ENCODE data around the gene ZNF140. TPM values are rescaled to one million over a fixed set of nuclear protein-coding genes. Genes with fewer than 3 reads are reported as not detected.

ZNF140 gene
- polyA plus RNA-seq, 1 donor from 2014 or later: 20.5 TPM

GRCh38 chr12:133106253-133106652, 25.5 kb downstream of the ZNF140 start:
- Mint-ChIP-seq H3K4me3 (no peak overlapping the region), H3K36me3 (peaks cover 26% of the 10 kb centered on the region), H3K27ac (no peak overlapping the region), H3K4me1 (peaks cover 0 to 3% (median 0%) of the 10 kb centered on the region in 3 donors), H3K9me3 (peaks cover 8 to 55% (median 41%) of the 10 kb centered on the region in 3 donors), H3K27me3 (no peaks in the 10 kb centered on the region)

- H3K27ac Mint-ChIP-seq: no peak overlapping the region
- H3K4me3 Mint-ChIP-seq: no peak overlapping the region
- peaks cover 24% of the 10 kb centered on the region for H3K36me3 Mint-ChIP-seq
- H3K9me3 Mint-ChIP-seq: peaks cover 6 to 55% (median 38%) of the 10 kb centered on the region in 3 donors
- no peaks in the 10 kb centered on the region for H3K4me1 Mint-ChIP-seq
- no peaks in the 10 kb centered on the region for H3K27me3 Mint-ChIP-seq
These were observed 26.4 kb downstream of the ZNF140 start for GRCh38 chr12:133107121-133107520.

- Mint-ChIP-seq H3K27ac (no peak overlapping the region), H3K36me3 (peaks cover 21% of the 10 kb centered on the region), H3K4me1 (no peaks in the 10 kb centered on the region), H3K27me3 (no peaks in the 10 kb centered on the region), H3K9me3 (peaks cover 6 to 55% (median 42%) of the 10 kb centered on the region in 3 donors), H3K4me3 (peak overlapping the region in 1 of 4 donors; percentile 18)
These were observed 27.4 kb downstream of the ZNF140 start for GRCh38 chr12:133108150-133108549.

GRCh38 chr12:133120385-133121191, 39.9 kb downstream of the ZNF140 start:
- peaks cover 0 to 5% (median 0%) of the 10 kb centered on the region in 3 donors for H3K4me1 Mint-ChIP-seq
- H3K36me3 Mint-ChIP-seq: peaks cover 25% of the 10 kb centered on the region
- H3K27ac Mint-ChIP-seq: no peak overlapping the region
- peaks cover 25 to 47% (median 42%) of the 10 kb centered on the region in 3 donors for H3K9me3 Mint-ChIP-seq
- H3K4me3 Mint-ChIP-seq: no peak overlapping the region
- no peaks in the 10 kb centered on the region for H3K27me3 Mint-ChIP-seq

GRCh38 chr12:133124674-133125073, 44.0 kb downstream of the ZNF140 start:
- Mint-ChIP-seq H3K4me3 (peak overlapping the region in 1 of 4 donors; percentile 74), H3K4me1 (peaks cover 3 to 5% (median 4%) of the 10 kb centered on the region in 3 donors), H3K9me3 (peaks cover 13 to 42% (median 34%) of the 10 kb centered on the region in 3 donors), H3K27me3 (no peaks in the 10 kb centered on the region), H3K27ac (no peak overlapping the region), H3K36me3 (peaks cover 28% of the 10 kb centered on the region)

GRCh38 chr12:133129368-133130037, 48.8 kb downstream of the ZNF140 start:
- H3K4me3 Mint-ChIP-seq: peak overlapping the region; percentile 92 to 98 (median 96)
- peaks cover 26% of the 10 kb centered on the region for H3K36me3 Mint-ChIP-seq
- H3K27ac Mint-ChIP-seq: peak overlapping the region; percentile 97 to 100 (median 99)
- peaks cover 13 to 20% (median 15%) of the 10 kb centered on the region in 3 donors for H3K4me1 Mint-ChIP-seq
- H3K9me3 Mint-ChIP-seq: peaks cover 11 to 39% (median 33%) of the 10 kb centered on the region in 3 donors
- H3K27me3 Mint-ChIP-seq: no peaks in the 10 kb centered on the region

- peaks cover 28% of the 10 kb centered on the region for H3K36me3 Mint-ChIP-seq
- peak within 1 kb of the TSS; percentile 97 to 100 (median 99) for H3K27ac Mint-ChIP-seq
- H3K4me3 Mint-ChIP-seq: peak within 1 kb of the TSS; percentile 92 to 98 (median 96)
- peaks cover 13 to 38% (median 34%) of the 10 kb centered on the region in 3 donors for H3K9me3 Mint-ChIP-seq
- peaks cover 15 to 20% (median 15%) of the 10 kb centered on the region in 3 donors for H3K4me1 Mint-ChIP-seq
- H3K27me3 Mint-ChIP-seq: no peaks in the 10 kb centered on the region
These were observed 49.5 kb downstream of the ZNF140 start, which contains the start of the genes ZNF10 and ZNF891 for GRCh38 chr12:133130038-133130807. TSS of gene ZNF10 (plus strand) at chr12:133130627. CDS start at chr12:133144493, 13,866 bp downstream. TSS of gene ZNF891 (minus strand) at chr12:133130274. CDS start at chr12:133121918, 8,356 bp downstream.

- Mint-ChIP-seq H3K36me3 (peaks cover 28% of the 10 kb centered on the region), H3K9me3 (peaks cover 17 to 40% (median 35%) of the 10 kb centered on the region in 3 donors), H3K4me3 (peak overlapping the region; percentile 92 to 98 (median 96)), H3K27me3 (no peaks in the 10 kb centered on the region), H3K27ac (peak overlapping the region; percentile 97 to 100 (median 99)), H3K4me1 (peaks cover 15 to 20% (median 17%) of the 10 kb centered on the region in 3 donors)
These were observed 50.0 kb downstream of the ZNF140 start for GRCh38 chr12:133130808-133131128.

- H3K27ac Mint-ChIP-seq: peak overlapping the region in 2 of 3 donors; percentile 8 to 13
- no peaks in the 10 kb centered on the region for H3K27me3 Mint-ChIP-seq
- H3K9me3 Mint-ChIP-seq: peaks cover 40 to 62% (median 49%) of the 10 kb centered on the region in 3 donors
- H3K4me1 Mint-ChIP-seq: peaks cover 9 to 11% (median 10%) of the 10 kb centered on the region in 3 donors
- peaks cover 40% of the 10 kb centered on the region for H3K36me3 Mint-ChIP-seq
- H3K4me3 Mint-ChIP-seq: peak overlapping the region in 1 of 4 donors; percentile 34
These were observed 55.0 kb downstream of the ZNF140 start for GRCh38 chr12:133135747-133136146.

- Mint-ChIP-seq H3K4me1 (peaks cover 0 to 4% (median 1%) of the 10 kb centered on the region in 3 donors), H3K4me3 (no peak overlapping the region), H3K27me3 (no peaks in the 10 kb centered on the region), H3K27ac (peak overlapping the region in 1 of 3 donors; percentile 48), H3K9me3 (peaks cover 19 to 37% (median 37%) of the 10 kb centered on the region in 3 donors), H3K36me3 (peaks cover 56% of the 10 kb centered on the region)
These were observed 65.3 kb downstream of the ZNF140 start for GRCh38 chr12:133145981-133146380.

- peaks cover 27 to 66% (median 58%) of the 10 kb centered on the region in 3 donors for H3K9me3 Mint-ChIP-seq
- peaks cover 0 to 2% (median 0%) of the 10 kb centered on the region in 3 donors for H3K4me1 Mint-ChIP-seq
- H3K4me3 Mint-ChIP-seq: peak overlapping the region in 1 of 4 donors; percentile 28
- no peak overlapping the region for H3K27ac Mint-ChIP-seq
- H3K27me3 Mint-ChIP-seq: no peaks in the 10 kb centered on the region
- peaks cover 45% of the 10 kb centered on the region for H3K36me3 Mint-ChIP-seq
These were observed 75.5 kb downstream of the ZNF140 start for GRCh38 chr12:133156125-133156690.

All from IgD-negative memory B cell (primary cell).